Dermis microvascular lymphatic vessel endothelial cell (primary cell): ENCODE measurements around the gene WDR73. TPM values are rescaled to one million over a fixed set of nuclear protein-coding genes. Genes with fewer than 3 reads are reported as not detected.

Source experiments
- total RNA-seq: library from RNA; depleted of rRNA; stranded (reverse); fragments of >200 nt; gene quantifications from 2 replicates; pipeline ENCODE4 v1.2.1, GENCODE V29; 2014

The WDR73 gene
- total RNA-seq, 1 donor from 2014 or later: 17.5 TPM

Other genes starting within 250 kb of the WDR73 start
- gene ZSCAN2, start 53.3 kb downstream of the WDR73 start, total RNA-seq: 13.0 and 15.7 TPM in 2 replicates
- gene NMB, start 3.9 kb upstream of the WDR73 start, total RNA-seq: 6.0 and 7.6 TPM in 2 replicates
- gene SEC11A, start 61.9 kb upstream of the WDR73 start, total RNA-seq: 202 and 227 TPM in 2 replicates
- gene ZNF592, start 94.3 kb upstream of the WDR73 start, total RNA-seq: 2.7 and 6.4 TPM in 2 replicates
- gene ALPK3, start 163.1 kb upstream of the WDR73 start, total RNA-seq: 19.5 and 52.6 TPM in 2 replicates
- under 0.01 TPM in 1 of 2 replicates, not detected in the other for gene SLC28A1, start 230.4 kb upstream of the WDR73 start, total RNA-seq